ENCODE results near the gene TAF5L.
"Not testable (repeated sequence)": the region's sequence is repeated elsewhere in the genome, so short reads cannot be mapped to it uniquely, and the experiment has no call there.

TAF5L gene

DNA sequence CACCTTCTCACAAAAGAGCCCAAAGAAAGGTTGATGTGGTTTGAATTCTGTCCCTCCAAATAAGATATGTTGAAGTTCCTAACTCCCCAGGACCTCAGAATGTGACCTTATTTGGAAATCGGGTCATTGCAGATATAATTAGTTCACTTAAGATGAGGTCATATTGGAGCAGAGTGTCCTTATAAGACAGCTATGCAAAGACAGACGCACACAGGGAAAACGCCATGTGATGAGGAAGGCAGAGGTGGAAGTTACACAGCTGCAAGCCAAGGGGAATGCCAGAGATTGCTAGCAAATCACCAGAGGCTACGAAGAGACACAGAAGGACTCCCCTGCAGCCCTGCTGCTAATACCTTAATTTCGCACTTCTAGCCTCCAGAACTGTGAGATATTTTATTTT, 62.2 kb downstream of the TAF5L start:
- Histone ChIP-seq H3K4me1 (ENCODE audit: control insufficient read depth, insufficient read depth, low read length) (peaks cover 13% of the 10 kb centered on the region), H3K27me3 (replicated peaks; ENCODE audit: control insufficient read depth, insufficient read depth, low read length) (no peaks in the 10 kb centered on the region), H3K36me3 (ENCODE audit: control insufficient read depth, insufficient read depth, low read length, severe bottlenecking) (no peaks in the 10 kb centered on the region), H3K4me3 (ENCODE audit: low read length) (no peak overlapping the region), H3K9ac (ENCODE audit: low read length) (no peak overlapping the region), H3K9me3 (ENCODE audit: control insufficient read depth, low read length) (no peaks in the 10 kb centered on the region)
- no peak for DNase-seq (ENCODE audit: low read depth)

DNA sequence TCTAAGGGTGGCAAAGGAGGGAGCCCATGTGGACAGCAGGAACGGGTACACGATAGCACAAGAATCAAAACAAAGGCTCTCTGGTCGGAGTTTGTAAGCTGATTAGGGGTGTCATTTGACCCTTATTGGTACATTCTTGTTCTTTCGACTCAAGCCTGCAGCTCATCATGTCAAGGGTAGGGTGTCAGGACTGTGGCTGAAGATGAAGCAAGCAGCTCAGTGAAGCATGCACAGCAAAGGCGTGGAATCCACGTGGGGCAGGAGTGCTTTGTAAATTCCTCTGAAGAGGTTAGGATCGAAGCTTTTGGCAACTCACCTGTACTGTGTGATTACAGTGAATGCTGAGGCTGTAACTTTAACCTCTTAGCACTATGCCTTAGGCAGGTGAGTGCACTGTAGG, 62.7 kb downstream of the TAF5L start:
- H3K9ac ChIP-seq (ENCODE audit: low read length): no peak overlapping the region
- no peaks in the 10 kb centered on the region for H3K9me3 ChIP-seq (ENCODE audit: control insufficient read depth, low read length)
- no peaks in the 10 kb centered on the region for H3K36me3 ChIP-seq (ENCODE audit: control insufficient read depth, insufficient read depth, low read length, severe bottlenecking)
- no peaks in the 10 kb centered on the region for H3K27me3 ChIP-seq (replicated peaks; ENCODE audit: control insufficient read depth, insufficient read depth, low read length)
- DNase-seq (ENCODE audit: low read depth): no peak
- H3K4me1 ChIP-seq (ENCODE audit: control insufficient read depth, insufficient read depth, low read length): peaks cover 13% of the 10 kb centered on the region
- no peak overlapping the region for H3K4me3 ChIP-seq (ENCODE audit: low read length)

- Histone ChIP-seq H3K27me3 (replicated peaks; ENCODE audit: control insufficient read depth, insufficient read depth, low read length) (no peaks in the 10 kb centered on the region), H3K9ac (ENCODE audit: low read length) (no peak overlapping the region), H3K4me3 (ENCODE audit: low read length) (no peak overlapping the region), H3K4me1 (ENCODE audit: control insufficient read depth, insufficient read depth, low read length) (peaks cover 13% of the 10 kb centered on the region), H3K36me3 (ENCODE audit: control insufficient read depth, insufficient read depth, low read length, severe bottlenecking) (no peaks in the 10 kb centered on the region), H3K9me3 (ENCODE audit: control insufficient read depth, low read length) (no peaks in the 10 kb centered on the region)
- no peak for DNase-seq (ENCODE audit: low read depth)
Observed at GRCh38 chr1:229562686-229563085, 63.2 kb downstream of the TAF5L start.

DNA sequence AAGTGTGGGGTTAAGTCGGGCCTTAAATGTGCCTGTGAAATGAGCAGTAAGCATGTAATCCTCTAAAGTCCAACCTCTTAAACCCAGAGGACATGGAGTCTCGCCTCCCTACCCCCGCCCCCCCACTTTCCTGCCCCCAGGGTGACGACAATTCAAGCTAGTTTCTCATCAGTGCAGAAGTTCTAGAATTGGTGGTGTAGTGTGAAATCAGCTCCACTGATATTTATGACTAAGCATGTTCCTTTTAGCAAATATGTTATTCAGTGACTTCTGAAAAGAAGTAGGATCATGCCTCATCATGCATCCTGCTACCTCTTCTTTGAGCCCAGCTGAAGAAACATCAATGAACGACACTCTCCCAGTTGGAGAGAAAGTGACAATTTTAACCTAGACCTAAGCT, 64.8 kb downstream of the TAF5L start:
- H3K9me3 ChIP-seq (ENCODE audit: control insufficient read depth, low read length): no peaks in the 10 kb centered on the region
- peaks cover 26% of the 10 kb centered on the region for H3K4me1 ChIP-seq (ENCODE audit: control insufficient read depth, insufficient read depth, low read length)
- H3K4me3 ChIP-seq (ENCODE audit: low read length): no peak overlapping the region
- DNase-seq (ENCODE audit: low read depth): no peak
- H3K27me3 ChIP-seq (replicated peaks; ENCODE audit: control insufficient read depth, insufficient read depth, low read length): no peaks in the 10 kb centered on the region
- no peaks in the 10 kb centered on the region for H3K36me3 ChIP-seq (ENCODE audit: control insufficient read depth, insufficient read depth, low read length, severe bottlenecking)
- no peak overlapping the region for H3K9ac ChIP-seq (ENCODE audit: low read length)

DNA sequence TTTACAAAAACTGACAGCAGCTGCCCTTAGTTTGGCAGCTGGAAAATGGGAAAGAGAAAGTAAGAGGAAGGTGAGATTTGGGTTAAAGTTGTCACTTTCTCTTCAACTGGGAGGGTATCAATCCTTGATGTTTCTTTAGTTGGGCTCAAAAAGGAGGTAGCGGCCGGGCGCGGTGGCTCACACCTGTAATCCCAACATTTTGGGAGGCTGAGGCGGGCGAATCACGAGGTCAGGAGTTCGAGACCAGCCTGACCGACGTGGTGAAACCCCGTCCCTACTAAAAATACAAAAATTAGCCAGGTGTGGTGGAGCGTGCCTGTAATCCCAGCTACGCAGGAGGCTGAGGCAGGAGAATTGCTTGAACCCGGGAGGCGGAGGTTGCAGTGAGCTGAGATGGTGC, 65.8 kb downstream of the TAF5L start:
- DNase-seq (ENCODE audit: low read depth); H3K9me3 ChIP-seq (ENCODE audit: control insufficient read depth, low read length); H3K9ac ChIP-seq (ENCODE audit: low read length); H3K36me3 ChIP-seq (ENCODE audit: control insufficient read depth, insufficient read depth, low read length, severe bottlenecking); H3K27me3 ChIP-seq (replicated peaks; ENCODE audit: control insufficient read depth, insufficient read depth, low read length); H3K4me3 ChIP-seq (ENCODE audit: low read length): not testable (repeated sequence)
- peaks cover 29% of the 10 kb centered on the region for H3K4me1 ChIP-seq (ENCODE audit: control insufficient read depth, insufficient read depth, low read length)

DNA sequence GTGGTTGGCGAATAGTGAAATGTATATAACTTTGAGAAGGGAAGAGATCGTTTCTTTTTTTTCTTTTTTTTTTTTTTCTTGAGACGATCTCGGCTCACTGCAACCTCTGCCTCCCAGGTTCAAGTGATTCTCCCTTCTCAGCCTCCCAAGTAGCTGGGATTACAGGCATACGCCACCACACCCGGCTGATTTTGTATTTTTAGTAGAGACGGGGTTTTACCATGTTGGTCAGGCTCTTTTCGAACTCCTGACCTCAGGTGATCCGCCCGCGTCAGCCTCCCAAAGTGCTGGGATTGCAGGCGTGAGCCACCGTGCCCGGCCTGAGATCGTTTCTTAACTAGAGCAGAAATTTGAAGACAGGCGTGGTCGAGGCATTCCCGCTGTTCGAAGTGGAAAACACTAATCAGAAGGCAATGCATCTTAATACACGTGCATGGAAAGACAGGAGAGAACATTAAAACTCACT, 66.6 kb downstream of the TAF5L start:
- not testable (repeated sequence) for DNase-seq (ENCODE audit: low read depth); H3K9me3 ChIP-seq (ENCODE audit: control insufficient read depth, low read length); H3K36me3 ChIP-seq (ENCODE audit: control insufficient read depth, insufficient read depth, low read length, severe bottlenecking); H3K27me3 ChIP-seq (replicated peaks; ENCODE audit: control insufficient read depth, insufficient read depth, low read length)
- Histone ChIP-seq H3K9ac (ENCODE audit: low read length) (peak overlapping the region; percentile 94), H3K4me1 (ENCODE audit: control insufficient read depth, insufficient read depth, low read length) (peaks cover 29% of the 10 kb centered on the region), H3K4me3 (ENCODE audit: low read length) (peak overlapping the region; percentile 94)

DNA sequence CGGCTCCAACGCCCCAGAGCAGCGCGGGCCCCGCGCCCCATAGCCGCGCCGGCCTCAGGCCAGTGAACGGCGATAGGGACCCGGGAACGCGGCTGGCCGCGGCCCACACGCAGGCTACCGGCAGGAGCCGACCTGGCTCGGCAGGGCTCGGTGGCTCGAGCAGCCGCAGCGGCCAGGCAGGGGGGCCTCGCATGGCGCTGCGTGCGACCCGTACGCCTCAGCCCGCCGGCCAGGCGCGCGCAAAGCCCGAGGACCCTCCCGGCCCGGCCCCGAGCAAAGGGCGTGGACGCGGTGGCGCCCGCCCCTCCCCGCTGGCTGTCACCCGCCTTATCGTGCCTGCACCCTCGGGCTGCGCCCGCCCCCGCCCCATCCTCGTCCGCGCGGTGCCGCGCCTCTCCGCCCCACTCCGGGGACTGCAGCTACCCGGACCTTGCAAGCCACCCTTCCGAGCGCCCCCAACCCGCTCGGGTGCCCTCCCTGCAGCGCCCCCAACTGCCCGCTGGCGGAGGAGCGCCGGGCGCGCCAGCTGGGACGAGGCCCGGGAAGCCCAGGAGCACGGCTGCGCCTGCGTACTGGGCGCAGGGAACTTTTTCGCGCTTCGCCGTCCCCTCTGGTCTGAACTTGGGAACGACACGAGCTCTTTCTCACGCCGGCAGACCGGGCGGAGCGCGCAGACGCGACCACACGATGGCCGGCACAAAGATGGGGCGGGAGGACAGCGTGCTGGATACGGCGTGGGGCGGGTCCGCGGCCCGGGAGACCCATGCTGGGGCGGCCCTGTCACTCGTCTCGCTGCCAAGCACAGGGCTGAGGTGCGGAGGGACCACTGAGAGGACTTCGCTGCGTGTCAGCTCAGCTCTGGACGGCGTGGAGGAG, 67.2 kb downstream of the TAF5L start, which contains the start of gene ABCB10:
Gene ABCB10 (minus strand): TSS at position 248 of the 876 bp plus-strand sequence. CDS start 55 bp downstream, at position 193.
- H3K27me3 ChIP-seq (replicated peaks; ENCODE audit: control insufficient read depth, insufficient read depth, low read length): no peaks in the 10 kb centered on the region
- H3K9ac ChIP-seq (ENCODE audit: low read length): peak within 1 kb of the TSS; percentile 94
- H3K36me3 ChIP-seq (ENCODE audit: control insufficient read depth, insufficient read depth, low read length, severe bottlenecking): no peaks in the 10 kb centered on the region
- H3K4me3 ChIP-seq (ENCODE audit: low read length): peak within 1 kb of the TSS; percentile 94
- peaks cover 29% of the 10 kb centered on the region for H3K4me1 ChIP-seq (ENCODE audit: control insufficient read depth, insufficient read depth, low read length)
- peak; percentile 99 for DNase-seq (ENCODE audit: low read depth)
- no peaks in the 10 kb centered on the region for H3K9me3 ChIP-seq (ENCODE audit: control insufficient read depth, low read length)

DNA sequence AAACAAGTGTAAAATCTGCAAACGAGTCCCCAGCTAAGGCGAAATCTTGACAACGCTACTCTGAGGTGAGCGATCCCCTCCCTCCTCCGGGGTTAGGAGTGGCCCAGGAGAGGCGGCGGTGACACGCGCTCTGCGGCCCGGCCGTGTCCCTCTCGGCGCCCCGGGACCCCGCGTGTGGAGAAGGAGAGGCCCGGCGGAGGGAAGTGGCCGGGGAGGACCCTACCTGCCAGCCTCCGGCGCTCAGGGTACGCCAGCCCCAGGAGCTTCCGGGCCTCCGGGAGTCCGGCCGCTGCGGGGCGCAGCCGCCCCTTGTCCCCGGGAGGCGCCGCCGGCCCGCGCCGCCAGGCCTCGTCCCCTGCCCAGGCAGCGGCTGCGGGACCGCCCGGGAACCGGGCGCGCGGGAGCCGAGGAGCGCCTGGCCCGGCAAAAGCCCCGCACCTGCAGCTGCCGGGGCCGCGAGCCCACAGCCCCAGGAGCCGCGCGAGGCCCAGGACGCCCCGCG, 68.0 kb downstream of the TAF5L start:
- Histone ChIP-seq H3K27me3 (replicated peaks; ENCODE audit: control insufficient read depth, insufficient read depth, low read length) (no peaks in the 10 kb centered on the region), H3K9ac (ENCODE audit: low read length) (peak overlapping the region; percentile 94), H3K4me3 (ENCODE audit: low read length) (peak overlapping the region; percentile 94), H3K9me3 (ENCODE audit: control insufficient read depth, low read length) (no peaks in the 10 kb centered on the region), H3K4me1 (ENCODE audit: control insufficient read depth, insufficient read depth, low read length) (peaks cover 22% of the 10 kb centered on the region), H3K36me3 (ENCODE audit: control insufficient read depth, insufficient read depth, low read length, severe bottlenecking) (no peaks in the 10 kb centered on the region)
- DNase-seq (ENCODE audit: low read depth): peak; percentile 61

DNA sequence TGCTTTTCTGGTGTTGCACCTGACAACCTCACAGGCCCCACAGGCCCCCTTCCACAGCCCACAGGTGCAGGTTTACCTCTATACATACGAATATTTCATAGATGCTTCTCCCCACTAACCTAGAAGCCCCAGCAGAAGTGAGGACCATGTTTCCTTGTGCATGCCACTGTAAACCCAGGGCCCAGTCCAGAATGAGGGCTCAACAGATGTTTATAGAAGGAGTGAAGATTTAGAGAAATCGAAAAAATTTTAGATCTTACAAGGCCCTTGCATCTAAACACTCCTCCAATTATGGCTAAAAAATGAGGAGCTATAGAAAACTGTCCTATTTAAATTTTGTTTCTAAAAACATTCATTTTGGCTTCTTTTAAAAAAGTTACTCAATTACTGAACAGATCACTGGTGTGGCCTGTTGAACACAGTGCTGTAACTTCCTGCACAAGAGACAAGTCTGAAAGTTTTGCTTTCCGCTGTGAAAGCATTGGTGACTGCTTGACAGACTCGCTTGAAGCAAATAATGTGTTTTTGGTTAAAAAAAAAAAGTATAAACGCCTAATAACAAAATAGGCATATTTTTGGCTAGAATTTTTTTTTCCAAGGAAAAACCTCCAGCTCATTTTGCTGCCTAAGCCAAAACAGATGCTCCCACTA, 68.6 kb downstream of the TAF5L start:
- no peaks in the 10 kb centered on the region for H3K36me3 ChIP-seq (ENCODE audit: control insufficient read depth, insufficient read depth, low read length, severe bottlenecking)
- peak; percentile 58 for DNase-seq (ENCODE audit: low read depth)

GRCh38 chr1:229554886-229555621, 70.9 kb downstream of the TAF5L start:
- Histone ChIP-seq H3K9ac (ENCODE audit: low read length) (no peak overlapping the region), H3K27me3 (replicated peaks; ENCODE audit: control insufficient read depth, insufficient read depth, low read length) (no peaks in the 10 kb centered on the region), H3K4me1 (ENCODE audit: control insufficient read depth, insufficient read depth, low read length) (peaks cover 20% of the 10 kb centered on the region), H3K4me3 (ENCODE audit: low read length) (no peak overlapping the region), H3K36me3 (ENCODE audit: control insufficient read depth, insufficient read depth, low read length, severe bottlenecking) (no peaks in the 10 kb centered on the region), H3K9me3 (ENCODE audit: control insufficient read depth, low read length) (no peaks in the 10 kb centered on the region)
- DNase-seq (ENCODE audit: low read depth): peak; percentile 52

More for the DNA sequence above, 68.6 kb downstream of the TAF5L start:
- Histone ChIP-seq H3K9ac (ENCODE audit: low read length) (peak overlapping the region; percentile 94), H3K4me1 (ENCODE audit: control insufficient read depth, insufficient read depth, low read length) (peaks cover 20% of the 10 kb centered on the region), H3K9me3 (ENCODE audit: control insufficient read depth, low read length) (no peaks in the 10 kb centered on the region), H3K27me3 (replicated peaks; ENCODE audit: control insufficient read depth, insufficient read depth, low read length) (no peaks in the 10 kb centered on the region), H3K4me3 (ENCODE audit: low read length) (peak overlapping the region; percentile 94)
